ENCODE results near the gene ZKSCAN5.
A peak's percentile ranks its signal among the peaks of the same experiment; 100 is the strongest.

Gene ZKSCAN5

GRCh38 chr7:99551767-99552463 is 47.5 kb downstream of the ZKSCAN5 start, which contains the start of gene FAM200A:
Gene FAM200A (minus strand): TSS chr7:99552114. CDS start chr7:99548407, 3,707 bp downstream.
- H3K4me3 ChIP-seq (replicated peaks in 1 of 2; ENCODE audit: low read depth in 2 of 2, low read length in 2 of 2): peak within 1 kb of the TSS; percentile 99
- TF ChIP-seq CTCF (IDR thresholded peaks at IDR 0.05; ENCODE audit: low read depth, low read length): no peak
- peak; percentile 94 to 95 for DNase-seq (ENCODE audit: low read depth in 2 of 2)

- TF ChIP-seq CTCF (IDR thresholded peaks at IDR 0.05; ENCODE audit: low read depth, low read length): no peak
Observed at GRCh38 chr7:99553039-99553438, 48.6 kb downstream of the ZKSCAN5 start.

GRCh38 chr7:99554939-99555338 is 50.5 kb downstream of the ZKSCAN5 start:
- no peak for TF ChIP-seq CTCF (IDR thresholded peaks at IDR 0.05; ENCODE audit: low read depth, low read length)
- H3K4me3 ChIP-seq (replicated peaks in 1 of 2; ENCODE audit: low read depth in 2 of 2, low read length in 2 of 2): no peak overlapping the region
- DNase-seq (ENCODE audit: low read depth in 2 of 2): no peak

More at GRCh38 chr7:99553039-99553438, 48.6 kb downstream of the ZKSCAN5 start:
- no peak overlapping the region for H3K4me3 ChIP-seq (replicated peaks in 1 of 2; ENCODE audit: low read depth in 2 of 2, low read length in 2 of 2)
- DNase-seq (ENCODE audit: low read depth in 2 of 2): no peak

- DNase-seq (ENCODE audit: low read depth in 2 of 2): no peak
- H3K4me3 ChIP-seq (replicated peaks in 1 of 2; ENCODE audit: low read depth in 2 of 2, low read length in 2 of 2): peak overlapping the region; percentile 86 to 91
- no peak for TF ChIP-seq CTCF (IDR thresholded peaks at IDR 0.05; ENCODE audit: low read depth, low read length)
Observed at GRCh38 chr7:99557196-99557607, 52.7 kb downstream of the ZKSCAN5 start.

GRCh38 chr7:99557940-99558305 is 53.5 kb downstream of the ZKSCAN5 start:
- peak overlapping the region; percentile 86 to 91 for H3K4me3 ChIP-seq (replicated peaks in 1 of 2; ENCODE audit: low read depth in 2 of 2, low read length in 2 of 2)
- no peak for TF ChIP-seq CTCF (IDR thresholded peaks at IDR 0.05; ENCODE audit: low read depth, low read length)
- DNase-seq (ENCODE audit: low read depth in 2 of 2): peak in 1 of 2 donors; percentile 21

- peak; percentile 83 to 89 for DNase-seq (ENCODE audit: low read depth in 2 of 2)
- H3K4me3 ChIP-seq (replicated peaks in 1 of 2; ENCODE audit: low read depth in 2 of 2, low read length in 2 of 2): peak within 1 kb of the TSS; percentile 86 to 91
- no peak for TF ChIP-seq CTCF (IDR thresholded peaks at IDR 0.05; ENCODE audit: low read depth, low read length)
Observed at GRCh38 chr7:99558306-99559174, 54.1 kb downstream of the ZKSCAN5 start, which contains the start of gene ZNF655. Gene ZNF655 (plus strand): TSS chr7:99558642. CDS start chr7:99560560, 1,918 bp downstream.
